Osteoblast (primary cell): Measurements from ENCODE around the gene CROCC2. TPM values are rescaled to one million over a fixed set of nuclear protein-coding genes. Genes with fewer than 3 reads are reported as not detected.

ENCODE experiments used
- DNase-seq: peaks from one replicate; pipeline ENCODE4 v3.0.0; 2011; ENCODE audit warnings: low spot score, mixed read lengths; ENCODE audit not compliant: insufficient read length; ENCODE audit errors: missing footprints
- H2AFZ ChIP-seq: 2 replicates; pipeline ENCODE4 v1.6.0; 2011; ENCODE audit warnings: mild to moderate bottlenecking, low read length
- H3K27ac ChIP-seq: 2 replicates; pipeline ENCODE4 v1.5.1; 2011; ENCODE audit warnings: mild to moderate bottlenecking, low read depth, low read length, moderate library complexity
- H3K27me3 ChIP-seq: 2 replicates; pipeline ENCODE4 v1.6.0; 2012; ENCODE audit warnings: mild to moderate bottlenecking, control low read depth, inconsistent platforms, low read length, moderate library complexity; ENCODE audit not compliant: insufficient read depth
- H3K36me3 ChIP-seq: 2 replicates; pipeline ENCODE4 v1.5.1; 2011; ENCODE audit warnings: mild to moderate bottlenecking, low read length, control low read depth, moderate library complexity; ENCODE audit not compliant: insufficient read depth
- H3K4me1 ChIP-seq: 2 replicates; pipeline ENCODE4 v1.5.1; 2011; ENCODE audit warnings: mild to moderate bottlenecking, low read length, control low read depth, moderate library complexity; ENCODE audit not compliant: insufficient read depth
- H3K4me2 ChIP-seq: 2 replicates; pipeline ENCODE4 v1.6.0; 2011; ENCODE audit warnings: mild to moderate bottlenecking, low read length; ENCODE audit not compliant: insufficient read depth
- H3K4me3 ChIP-seq: fragments of 200-600 bp; sonication (generic); 3 replicates; pipeline ENCODE4 v1.5.1; 2012; ENCODE audit warnings: mild to moderate bottlenecking, low read length, inconsistent platforms; ENCODE audit not compliant: insufficient read depth
- H3K79me2 ChIP-seq: 2 replicates; pipeline ENCODE4 v1.6.0; 2012; ENCODE audit warnings: mild to moderate bottlenecking, low read length, control low read depth, inconsistent platforms; ENCODE audit not compliant: insufficient read depth
- H3K9me3 ChIP-seq: 2 replicates; pipeline ENCODE4 v1.5.1; 2011; ENCODE audit warnings: low read depth, low read length, control low read depth
- H4K20me1 ChIP-seq: 2 replicates; pipeline ENCODE4 v1.6.0; 2012; ENCODE audit warnings: mild to moderate bottlenecking, low read length, control low read depth; ENCODE audit not compliant: insufficient read depth
- total RNA-seq: library from RNA; depleted of rRNA; stranded (reverse); fragments of >200 nt; gene quantifications from 2 replicates; pipeline ENCODE4 v1.2.3, GENCODE V29; 2012
- TF ChIP-seq, protein P1 (sequence below): IDR thresholded peaks from 2 replicates; pipeline ENCODE4 v1.5.1; 2011; ENCODE audit warnings: mild to moderate bottlenecking, low read depth, low read length, moderate library complexity; ENCODE audit errors: extremely low read depth

CROCC2 gene
- total RNA-seq, 1 donor: under 0.01 TPM

DNA sequence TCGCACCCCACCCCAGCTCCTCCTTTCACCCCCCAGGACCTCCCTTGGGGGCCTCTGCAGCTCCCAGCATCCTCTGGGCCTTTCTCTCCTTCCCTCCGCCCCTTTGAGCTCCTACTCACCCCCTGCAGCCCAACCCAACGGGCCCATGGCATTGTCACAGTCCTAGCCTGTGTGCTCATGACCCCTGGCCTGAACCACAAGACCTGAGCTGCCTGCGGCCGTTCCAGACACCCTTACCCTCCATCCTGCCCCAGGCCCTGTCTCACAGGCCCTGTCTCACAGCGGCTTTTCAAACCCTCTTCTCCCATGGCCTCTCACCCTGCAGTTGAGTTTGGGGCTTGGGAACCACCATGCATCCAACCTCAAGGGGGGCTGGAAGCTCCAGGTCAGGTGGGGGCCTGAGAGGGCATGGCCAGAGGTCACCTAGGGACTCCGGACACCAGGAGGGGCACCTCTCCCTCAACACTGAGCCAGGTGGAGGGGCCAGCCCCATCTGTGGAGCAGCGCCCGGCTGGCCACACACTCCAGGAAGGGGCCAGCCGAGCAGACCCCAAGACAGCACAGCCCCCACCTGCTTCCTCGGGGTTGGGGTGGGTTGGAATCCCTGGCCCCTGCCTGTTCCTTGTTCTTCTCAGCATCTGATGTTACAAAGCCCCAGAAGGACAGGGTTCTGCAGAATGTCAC is 17.1 kb upstream of the CROCC2 start:
- Histone ChIP-seq H3K79me2 (no peaks in the 10 kb centered on the region), H3K36me3 (no peaks in the 10 kb centered on the region)
- TF ChIP-seq, protein P1, sequence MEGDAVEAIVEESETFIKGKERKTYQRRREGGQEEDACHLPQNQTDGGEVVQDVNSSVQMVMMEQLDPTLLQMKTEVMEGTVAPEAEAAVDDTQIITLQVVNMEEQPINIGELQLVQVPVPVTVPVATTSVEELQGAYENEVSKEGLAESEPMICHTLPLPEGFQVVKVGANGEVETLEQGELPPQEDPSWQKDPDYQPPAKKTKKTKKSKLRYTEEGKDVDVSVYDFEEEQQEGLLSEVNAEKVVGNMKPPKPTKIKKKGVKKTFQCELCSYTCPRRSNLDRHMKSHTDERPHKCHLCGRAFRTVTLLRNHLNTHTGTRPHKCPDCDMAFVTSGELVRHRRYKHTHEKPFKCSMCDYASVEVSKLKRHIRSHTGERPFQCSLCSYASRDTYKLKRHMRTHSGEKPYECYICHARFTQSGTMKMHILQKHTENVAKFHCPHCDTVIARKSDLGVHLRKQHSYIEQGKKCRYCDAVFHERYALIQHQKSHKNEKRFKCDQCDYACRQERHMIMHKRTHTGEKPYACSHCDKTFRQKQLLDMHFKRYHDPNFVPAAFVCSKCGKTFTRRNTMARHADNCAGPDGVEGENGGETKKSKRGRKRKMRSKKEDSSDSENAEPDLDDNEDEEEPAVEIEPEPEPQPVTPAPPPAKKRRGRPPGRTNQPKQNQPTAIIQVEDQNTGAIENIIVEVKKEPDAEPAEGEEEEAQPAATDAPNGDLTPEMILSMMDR: no peak

DNA sequence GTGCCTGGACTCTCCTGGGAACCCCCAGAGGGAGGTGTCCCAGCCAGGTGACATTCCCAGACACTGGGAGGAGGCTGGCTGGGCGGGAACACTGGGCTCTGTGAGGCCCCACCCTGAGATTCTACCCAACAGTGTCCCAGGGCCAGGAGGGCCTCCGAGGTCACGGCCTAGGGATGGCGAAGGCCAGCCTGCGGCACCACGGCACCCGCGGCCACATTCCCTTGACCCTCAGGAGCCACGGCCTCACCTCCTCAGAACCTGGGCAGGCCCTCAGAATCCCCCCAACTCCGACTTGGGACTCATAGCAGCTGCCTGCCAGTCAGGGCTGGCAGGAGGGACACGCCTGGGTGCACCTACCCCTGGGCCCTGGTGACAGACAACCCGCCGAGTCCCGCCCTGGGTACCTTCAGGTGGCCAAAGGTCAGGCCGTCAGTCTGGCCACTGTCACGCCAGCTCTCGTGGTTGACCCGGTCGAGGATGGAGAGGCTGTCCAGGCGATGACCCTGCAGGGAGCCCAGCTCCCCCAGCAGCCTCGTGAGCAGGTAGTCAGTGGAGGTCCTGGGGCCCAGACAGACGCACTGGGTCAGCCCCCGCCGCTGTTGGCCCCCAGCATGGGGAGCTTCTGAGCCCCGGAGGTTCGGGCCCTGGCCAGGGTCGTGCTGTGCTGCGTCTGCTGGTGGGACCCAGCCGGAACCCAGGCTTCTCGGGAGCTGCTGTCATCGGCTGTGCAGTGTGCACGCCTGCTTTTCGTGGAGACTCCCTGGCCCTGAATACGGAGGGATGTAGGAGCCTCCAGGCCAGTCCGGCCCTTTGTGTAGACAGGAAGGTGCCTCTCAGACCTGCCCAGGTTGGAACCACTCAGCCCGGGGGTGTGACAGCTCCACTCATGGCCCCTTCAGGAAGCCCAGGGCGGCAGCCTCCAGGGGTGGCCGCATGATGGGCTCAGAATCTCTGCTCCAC is 16.3 kb upstream of the CROCC2 start:
- Histone ChIP-seq H3K27me3 (no peaks in the 10 kb centered on the region), H2AFZ (no peak overlapping the region), H3K36me3 (no peaks in the 10 kb centered on the region), H3K4me2 (no peak overlapping the region), H3K27ac (no peak overlapping the region), H3K79me2 (no peaks in the 10 kb centered on the region), H4K20me1 (no peaks in the 10 kb centered on the region), H3K4me3 (no peak overlapping the region), H3K9me3 (no peaks in the 10 kb centered on the region), H3K4me1 (no peaks in the 10 kb centered on the region)
- TF ChIP-seq, protein P1: no peak
- DNase-seq: no peak

More for the DNA sequence above, 17.1 kb upstream of the CROCC2 start:
- Histone ChIP-seq H3K9me3 (no peaks in the 10 kb centered on the region), H3K4me2 (no peak overlapping the region), H3K4me1 (no peaks in the 10 kb centered on the region), H3K27me3 (no peaks in the 10 kb centered on the region), H2AFZ (no peak overlapping the region), H3K4me3 (no peak overlapping the region), H3K27ac (no peak overlapping the region), H4K20me1 (no peaks in the 10 kb centered on the region)
- DNase-seq: no peak

DNA sequence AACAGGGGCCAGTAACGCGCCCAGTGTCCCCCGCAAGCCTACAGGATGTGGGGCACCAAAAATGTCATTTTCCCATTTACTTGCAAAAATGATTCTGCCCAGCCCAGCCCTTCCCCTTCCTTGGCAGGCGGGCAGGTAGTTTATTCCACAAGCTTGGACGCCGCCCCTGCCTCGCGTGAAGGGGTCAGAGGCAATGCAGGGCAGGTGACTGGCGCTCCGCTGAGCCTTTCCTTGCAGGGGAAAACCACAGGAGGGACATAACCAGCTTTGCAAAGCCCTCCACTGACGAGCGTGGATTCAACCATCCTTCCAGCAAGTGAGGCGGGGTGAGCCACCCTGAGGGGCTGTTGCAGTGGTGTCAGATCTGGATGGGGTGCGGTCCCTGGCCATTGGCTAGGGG is 15.4 kb upstream of the CROCC2 start:
- no peaks in the 10 kb centered on the region for H3K79me2 ChIP-seq
- no peak overlapping the region for H3K4me2 ChIP-seq
- no peak for DNase-seq
- no peak overlapping the region for H2AFZ ChIP-seq
- no peaks in the 10 kb centered on the region for H4K20me1 ChIP-seq
- no peaks in the 10 kb centered on the region for H3K27me3 ChIP-seq
- H3K27ac ChIP-seq: no peak overlapping the region
- no peak overlapping the region for H3K4me3 ChIP-seq
- no peaks in the 10 kb centered on the region for H3K4me1 ChIP-seq
- no peaks in the 10 kb centered on the region for H3K36me3 ChIP-seq
- TF ChIP-seq, protein P1: no peak
- H3K9me3 ChIP-seq: no peaks in the 10 kb centered on the region
